HFF-Myc (cell line): ENCODE measurements around the gene MEI4.
"Not testable (repeated sequence)": the region's sequence is repeated elsewhere in the genome, so short reads cannot be mapped to it uniquely, and the experiment has no call there.

Experiments used
- DNase-seq: peaks from one replicate; pipeline ENCODE4 v3.0.0-alpha.2; 2011; ENCODE audit warnings: low read depth; ENCODE audit errors: extremely low read depth
- H3K4me3 ChIP-seq: replicated peaks from 2 replicates; pipeline ENCODE4 v1.5.1; 2011; ENCODE audit warnings: low read depth, mild to moderate bottlenecking, control low read depth, low read length
- CTCF ChIP-seq: IDR thresholded peaks from 2 replicates; pipeline ENCODE4 v1.5.1; 2012; ENCODE audit warnings: mild to moderate bottlenecking, low read depth, low read length, control low read depth; ENCODE audit errors: missing control alignments

Gene MEI4

DNA sequence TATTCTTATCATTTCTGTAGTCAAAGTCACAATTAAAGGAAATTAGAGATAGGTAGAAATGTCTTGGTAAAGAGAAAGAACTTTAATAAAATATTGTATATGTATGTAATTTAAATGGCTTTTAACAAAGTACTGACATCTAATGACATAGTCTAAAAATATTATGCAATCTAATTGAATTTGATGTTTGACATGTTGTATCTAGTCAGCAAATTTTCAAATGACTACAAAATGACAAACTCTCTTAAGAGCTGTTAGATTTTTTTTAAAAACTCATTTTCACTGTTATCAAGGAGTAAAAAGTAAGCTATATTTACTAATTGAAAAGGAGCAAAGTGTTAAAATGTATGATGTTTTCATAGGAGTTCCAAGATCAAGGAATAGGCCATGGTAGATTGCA lies 176.9 kb downstream of the MEI4 start:
- TF ChIP-seq CTCF: no peak
- DNase-seq: no peak
- H3K4me3 ChIP-seq: no peak overlapping the region

GRCh38 chr6:77833749-77834148 lies 180.9 kb downstream of the MEI4 start:
- DNase-seq, H3K4me3 ChIP-seq: not testable (repeated sequence)

- TF ChIP-seq CTCF: no peak
- no peak overlapping the region for H3K4me3 ChIP-seq
- DNase-seq: no peak
Measured at GRCh38 chr6:77834591-77834996, 181.8 kb downstream of the MEI4 start.

DNA sequence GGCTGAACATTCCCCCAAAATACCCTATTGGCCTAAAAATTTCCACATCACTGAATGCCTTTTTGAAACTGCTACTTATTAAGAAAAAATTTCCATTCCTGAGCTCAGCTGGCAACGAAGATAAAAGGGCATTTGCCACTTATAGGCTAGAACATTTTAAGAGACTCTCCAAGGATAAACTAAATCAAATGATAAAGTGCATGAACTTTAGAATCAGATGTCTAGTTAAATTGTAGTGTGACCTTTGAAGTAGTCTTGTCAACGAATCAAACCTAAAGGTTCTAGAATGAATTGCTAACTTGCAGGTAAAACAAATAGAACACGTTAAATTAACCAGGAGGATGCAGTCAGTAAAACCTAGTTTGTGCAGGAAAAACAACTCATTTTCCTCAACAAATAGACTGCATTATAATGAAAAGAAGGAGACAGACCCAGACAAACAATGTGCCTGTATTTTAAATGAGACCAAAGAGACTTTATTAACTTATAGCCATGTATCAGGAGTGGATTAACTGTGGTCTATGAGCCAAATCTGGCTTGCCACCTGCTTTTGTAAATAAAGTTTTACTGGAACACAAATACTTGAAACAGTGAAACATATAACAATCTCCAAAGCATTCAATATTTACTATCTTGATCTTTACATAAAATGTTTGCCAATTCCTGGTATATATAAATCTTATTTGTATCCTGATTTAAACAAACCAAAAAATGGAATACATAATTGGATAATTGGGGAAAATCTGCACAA lies 184.4 kb downstream of the MEI4 start:
- DNase-seq: no peak
- no peak for TF ChIP-seq CTCF
- H3K4me3 ChIP-seq: no peak overlapping the region

DNA sequence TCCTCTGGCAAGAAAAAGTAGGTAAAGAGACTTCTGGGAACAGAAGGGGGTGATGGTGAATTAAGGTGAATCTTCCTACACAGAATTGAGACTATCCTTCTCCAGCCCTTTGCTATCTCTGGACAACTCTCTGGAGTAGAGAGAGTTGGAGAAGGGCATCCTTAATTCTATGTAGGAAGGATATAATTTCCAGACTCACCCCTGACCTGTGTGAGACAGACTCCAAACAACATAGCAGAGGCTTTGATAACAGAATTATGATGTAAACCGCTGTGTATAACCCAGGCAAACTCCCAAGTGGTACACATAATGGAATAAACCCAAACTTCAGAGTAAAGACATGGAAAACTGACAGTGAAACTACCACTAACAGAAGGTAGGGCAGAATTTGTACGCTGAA lies 186.5 kb downstream of the MEI4 start:
- DNase-seq: no peak
- no peak overlapping the region for H3K4me3 ChIP-seq
- TF ChIP-seq CTCF: no peak

DNA sequence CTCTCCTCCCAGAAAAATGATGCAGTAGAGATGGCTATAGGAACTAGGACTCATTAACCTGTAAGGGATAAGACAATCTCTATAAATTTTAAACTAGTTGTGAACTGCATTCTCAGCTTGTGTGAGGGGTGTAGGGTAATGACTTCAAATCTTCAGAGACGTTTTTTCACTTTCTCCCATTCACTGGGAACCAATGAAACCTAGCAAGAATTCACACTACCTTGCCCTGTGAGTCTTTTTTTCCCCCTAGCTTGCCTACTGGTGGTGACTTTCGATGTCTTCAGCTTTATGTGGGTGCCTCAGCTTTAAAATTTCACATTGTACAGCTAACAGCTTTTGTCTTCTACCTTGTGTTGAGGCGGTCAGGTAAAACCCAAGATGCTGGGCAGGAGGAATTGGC lies 192.0 kb downstream of the MEI4 start:
- no peak for DNase-seq
- no peak for TF ChIP-seq CTCF
- no peak overlapping the region for H3K4me3 ChIP-seq

DNA sequence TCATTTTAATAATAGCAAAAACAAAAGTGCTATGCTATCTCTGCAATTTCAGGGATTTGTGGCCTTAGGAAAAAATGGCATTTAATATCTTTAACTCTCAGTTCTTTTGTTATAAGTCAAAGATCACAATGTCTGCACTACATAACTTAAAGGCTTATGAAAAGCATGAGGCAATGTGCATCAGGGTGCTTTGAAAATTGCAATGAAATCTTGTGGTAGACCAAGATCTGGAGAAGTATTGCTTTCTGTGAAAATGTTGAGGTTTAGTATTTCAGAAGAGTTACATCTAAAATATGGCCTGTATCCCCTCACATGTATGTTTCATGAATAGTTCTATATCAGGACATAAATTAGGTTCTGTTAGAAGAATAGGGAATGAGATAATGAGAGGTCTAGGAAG lies 200.6 kb downstream of the MEI4 start:
- no peak for TF ChIP-seq CTCF
- DNase-seq: no peak
- no peak overlapping the region for H3K4me3 ChIP-seq
